GM23248 (cell line): ENCODE measurements around the gene OSBPL5. TPM values are rescaled to one million over a fixed set of nuclear protein-coding genes. Genes with fewer than 3 reads are reported as not detected.

Source experiments
- DNase-seq: peaks from one replicate; pipeline ENCODE4 v3.0.0-alpha.2; 2015
- H2AFZ ChIP-seq: fragments of 200-600 bp; sonication (generic); 2 replicates; pipeline ENCODE4 v1.6.1; 2016; ENCODE audit warnings: antibody characterized with exemption
- H3F3A ChIP-seq: fragments of 200-600 bp; sonication (generic); 2 replicates; pipeline ENCODE4 v1.6.1; 2016; ENCODE audit warnings: mild to moderate bottlenecking, antibody characterized with exemption, mixed run types; ENCODE audit not compliant: insufficient read depth
- H3K27ac ChIP-seq: fragments of 200-600 bp; sonication (generic); 2 replicates; pipeline ENCODE4 v1.5.1; 2016; ENCODE audit warnings: mild to moderate bottlenecking
- H3K27me3 ChIP-seq: fragments of 200-600 bp; sonication (generic); replicated peaks from 2 replicates; pipeline ENCODE4 v1.6.1; 2016; ENCODE audit warnings: mild to moderate bottlenecking; ENCODE audit not compliant: insufficient read depth
- H3K36me3 ChIP-seq: fragments of 200-600 bp; sonication (generic); 2 replicates; pipeline ENCODE4 v1.6.1; 2016; ENCODE audit warnings: low read depth, mild to moderate bottlenecking
- H3K4me1 ChIP-seq: fragments of 200-600 bp; sonication (generic); 2 replicates; pipeline ENCODE4 v1.6.1; 2016; ENCODE audit warnings: mild to moderate bottlenecking; ENCODE audit not compliant: insufficient read depth
- H3K4me2 ChIP-seq: fragments of 200-600 bp; sonication (generic); one replicate; pipeline ENCODE4 v1.6.1; 2016; ENCODE audit warnings: mild to moderate bottlenecking; ENCODE audit not compliant: unreplicated experiment
- H3K4me3 ChIP-seq: fragments of 200-600 bp; sonication (generic); 2 replicates; pipeline ENCODE4 v1.5.1; 2016; ENCODE audit warnings: mild to moderate bottlenecking
- H3K79me2 ChIP-seq: fragments of 200-600 bp; sonication (generic); 2 replicates; pipeline ENCODE4 v1.6.1; 2016; ENCODE audit warnings: mild to moderate bottlenecking; ENCODE audit not compliant: insufficient read depth
- H3K9ac ChIP-seq: fragments of 200-600 bp; sonication (generic); 2 replicates; pipeline ENCODE4 v1.6.1; 2016; ENCODE audit warnings: mild to moderate bottlenecking
- H3K9me2 ChIP-seq: fragments of 200-600 bp; sonication (generic); 2 replicates; pipeline ENCODE4 v1.6.1; 2016; ENCODE audit warnings: mixed run types, mild to moderate bottlenecking, moderate library complexity; ENCODE audit not compliant: insufficient read depth
- H3K9me3 ChIP-seq: fragments of 200-600 bp; sonication (generic); one replicate; pipeline ENCODE4 v1.6.1; 2017; ENCODE audit warnings: low read depth
- H4K20me1 ChIP-seq: fragments of 200-600 bp; sonication (generic); 2 replicates; pipeline ENCODE4 v1.6.0; 2016; ENCODE audit not compliant: insufficient read depth
- EZH2 ChIP-seq: fragments of 200-600 bp; sonication (generic); IDR thresholded peaks from 2 replicates; pipeline ENCODE4 v1.6.1; 2018; ENCODE audit warnings: antibody characterized with exemption, mild to moderate bottlenecking; ENCODE audit not compliant: insufficient read depth, poor library complexity, severe bottlenecking
- EZH2phosphoT487 ChIP-seq: fragments of 200-600 bp; sonication (generic); IDR thresholded peaks from 2 replicates; pipeline ENCODE4 v1.6.1; 2018; ENCODE audit warnings: antibody characterized with exemption, moderate library complexity, mild to moderate bottlenecking, low read depth; ENCODE audit not compliant: insufficient read depth
- WGBS, 2 experiments: methylation state at CpG; one replicate each; pipeline ENCODE4 v1.1.6; 2015 to 2017; ENCODE audit warnings: low lambda C conversion rate in 2 of 2, low coverage in 1 of 2; ENCODE audit errors: missing lambda C conversion rate in 2 of 2; 5-methylcytosine and 5-hydroxymethylcytosine counted together
- in situ Hi-C: fragments of 300-500 bp; cut with MboI; formaldehyde crosslinking; loops from 2 replicates; pipeline ENCODE4 v1.15.0; 2020
- polyA plus RNA-seq: library from polyadenylated mRNA; unstranded; fragments of >200 nt; fragmentation: Nextera tagmentation; extraction: Ambion mirVana; gene quantifications from 2 replicates; pipeline ENCODE4 v1.2.1, GENCODE V29; 2016
- small RNA-seq: library from RNA; depleted of rRNA; stranded (forward); fragments of <200 nt; gene quantifications from one replicate; pipeline ENCODE3, GENCODE V24; 2014; ENCODE audit warnings: low read depth, low replicate concordance
- total RNA-seq: library from RNA; depleted of rRNA; stranded (reverse); fragments of >200 nt; shearing (Covaris generic); gene quantifications from 2 replicates; pipeline ENCODE4 v1.2.3, GENCODE V29; 2014; rRNA removed

Gene OSBPL5
- total and polyA plus RNA-seq, 2 experiments from 2014 or later = 27.9 to 57.6 TPM

DNA sequence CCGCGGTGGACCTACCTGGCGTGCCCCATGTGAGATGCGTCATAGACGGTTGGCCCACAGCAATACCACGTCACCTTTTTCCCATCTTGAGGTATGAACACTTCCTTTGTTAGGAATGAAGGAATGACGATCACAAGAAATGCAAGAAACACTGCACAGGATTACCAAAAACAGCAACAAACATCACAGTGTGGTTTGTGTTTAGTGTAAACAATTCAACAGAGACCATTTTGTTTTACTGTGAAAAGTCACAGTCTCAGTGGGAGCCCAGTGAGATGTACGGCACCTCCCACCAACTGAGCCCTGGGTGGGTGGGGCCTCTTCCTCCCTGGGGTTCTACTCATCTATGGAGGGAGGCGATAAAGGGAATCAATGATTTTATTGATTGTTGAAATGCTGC, 124.2 kb downstream of the OSBPL5 start:
- Histone ChIP-seq H3K27me3 (no peaks in the 10 kb centered on the region), H3K36me3 (peaks cover 55% of the 10 kb centered on the region), H3K4me3 (no peak overlapping the region), H3F3A (peaks cover 16% of the 10 kb centered on the region; the same call in 1 of the 2 replicates), H3K9ac (no peak overlapping the region), H3K9me2 (no peaks in the 10 kb centered on the region), H3K9me3 (no peaks in the 10 kb centered on the region), H3K79me2 (peaks cover 92% of the 10 kb centered on the region), H3K4me2 (no peak overlapping the region), H3K27ac (no peak overlapping the region), H4K20me1 (peaks cover 42% of the 10 kb centered on the region; the same call in 1 of the 2 replicates), H3K4me1 (peaks cover 12% of the 10 kb centered on the region; the same call in 1 of the 2 replicates), H2AFZ (no peak overlapping the region)
- no peak for TF ChIP-seq EZH2
- no peak for TF ChIP-seq EZH2phosphoT487
- in situ Hi-C loops = no loop called here
- DNase-seq = no peak
- WGBS, 2 experiments = 86 to 92% methylated on average over 9 of the region's 9 CpGs

DNA sequence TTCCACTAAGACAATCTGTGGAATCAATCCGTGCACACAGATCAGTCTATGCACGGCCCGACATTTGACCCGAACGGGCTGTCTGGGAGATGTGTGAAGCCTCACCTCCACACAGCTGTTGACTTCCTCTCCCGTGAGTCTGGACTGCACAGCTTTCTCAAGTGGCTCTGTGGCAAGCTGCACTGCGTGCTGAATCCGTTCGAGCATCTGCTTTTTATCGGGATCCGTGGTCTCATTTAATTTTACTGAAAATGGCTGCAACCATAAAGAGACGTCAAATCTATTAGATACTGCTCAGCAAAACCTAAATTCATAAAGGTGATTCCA, 127.2 kb downstream of the OSBPL5 start:
- no peaks in the 10 kb centered on the region for H3K27me3 ChIP-seq
- no peak overlapping the region for H3K27ac ChIP-seq
- peaks cover 77% of the 10 kb centered on the region for H3K36me3 ChIP-seq
- no peak overlapping the region for H2AFZ ChIP-seq
- H3F3A ChIP-seq = peaks cover 6% of the 10 kb centered on the region; the same call in 1 of the 2 replicates
- H4K20me1 ChIP-seq = peaks cover 22% of the 10 kb centered on the region; the same call in 1 of the 2 replicates
- H3K9me2 ChIP-seq = no peaks in the 10 kb centered on the region
- 68 to 74% methylated on average over 12 of the region's 12 CpGs for WGBS, 2 experiments
- no peak overlapping the region for H3K4me3 ChIP-seq
- TF ChIP-seq EZH2 (no peak), EZH2phosphoT487 (no peak)
- H3K9me3 ChIP-seq = no peaks in the 10 kb centered on the region
- H3K4me1 ChIP-seq = peaks cover 3% of the 10 kb centered on the region; the same call in 1 of the 2 replicates
- H3K4me2 ChIP-seq = no peak overlapping the region
- DNase-seq = no peak
- H3K9ac ChIP-seq = no peak overlapping the region
- peaks cover 92% of the 10 kb centered on the region for H3K79me2 ChIP-seq
- in situ Hi-C loops = no loop called here

Small RNA genes lying within 50 kb of the gene (small RNA-seq; reads per million reads assigned to genes)
- gene RNU1-91P = not detected

Other genes starting within 250 kb of the OSBPL5 start
- gene PHLDA2, start 235.9 kb downstream of the OSBPL5 start, total RNA-seq = 11.7 and 16.8 TPM in 2 replicates
- 64.4 and 66.0 TPM in 2 replicates for gene PHLDA2, start 235.9 kb downstream of the OSBPL5 start, polyA plus RNA-seq
- gene NAP1L4, start 173.0 kb downstream of the OSBPL5 start, total RNA-seq = 57.4 and 68.8 TPM in 2 replicates
- gene NAP1L4, start 173.0 kb downstream of the OSBPL5 start, polyA plus RNA-seq = 121 and 122 TPM in 2 replicates
- 111 and 125 TPM in 2 replicates for gene CARS1, start 107.9 kb downstream of the OSBPL5 start, total RNA-seq
- gene CARS1, start 107.9 kb downstream of the OSBPL5 start, polyA plus RNA-seq = 115 and 120 TPM in 2 replicates
- gene MRGPRG, start 53.5 kb upstream of the OSBPL5 start, total RNA-seq = not detected in 2 replicates
- gene MRGPRG, start 53.5 kb upstream of the OSBPL5 start, polyA plus RNA-seq = not detected in 2 replicates
- gene MRGPRE, start 67.1 kb upstream of the OSBPL5 start, total RNA-seq = not detected in 2 replicates
- gene MRGPRE, start 67.1 kb upstream of the OSBPL5 start, polyA plus RNA-seq = not detected in 2 replicates
- gene ZNF195, start 213.8 kb upstream of the OSBPL5 start, total RNA-seq = 20.4 and 24.2 TPM in 2 replicates
- 11.2 and 11.6 TPM in 2 replicates for gene ZNF195, start 213.8 kb upstream of the OSBPL5 start, polyA plus RNA-seq